Measurements from ENCODE around the gene TTK. TPM values are rescaled to one million over a fixed set of nuclear protein-coding genes. Genes with fewer than 3 reads are reported as not detected.
"Not testable (repeated sequence)": the region's sequence is repeated elsewhere in the genome, so short reads cannot be mapped to it uniquely, and the experiment has no call there.

Gene TTK
- total and polyA plus RNA-seq, 8 donors = 2.6 to 35.1 (median 15.9) TPM

DNA sequence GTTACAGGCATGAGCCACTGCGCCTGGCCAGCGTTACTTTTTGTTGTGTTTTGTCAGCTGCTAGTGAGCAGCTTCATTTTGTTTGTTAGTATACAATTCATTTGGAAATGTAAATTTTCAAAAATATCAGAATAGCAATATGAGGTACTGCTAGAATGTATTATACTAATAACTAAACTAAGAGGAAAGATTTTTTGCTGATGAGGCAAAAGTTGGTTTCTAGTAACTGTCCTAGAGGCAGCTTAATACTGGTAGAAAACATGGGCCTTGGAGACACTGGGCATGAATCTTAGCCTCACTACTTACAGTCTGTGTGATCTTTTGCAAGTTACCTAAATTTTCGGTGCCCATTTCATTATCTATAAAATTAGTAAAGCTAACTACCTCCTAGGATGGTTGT lies 24.1 kb downstream of the TTK start:
- Histone ChIP-seq H3K27me3 (no peaks in the 10 kb centered on the region), H3K4me3 (no peak overlapping the region), H3K27ac (no peak overlapping the region), H3K36me3 (no peaks in the 10 kb centered on the region), H3K9me3 (no peaks in the 10 kb centered on the region), H3K4me1 (no peaks in the 10 kb centered on the region)
- ATAC-seq (no peak), DNase-seq (no peak)
- TF ChIP-seq, protein P1, sequence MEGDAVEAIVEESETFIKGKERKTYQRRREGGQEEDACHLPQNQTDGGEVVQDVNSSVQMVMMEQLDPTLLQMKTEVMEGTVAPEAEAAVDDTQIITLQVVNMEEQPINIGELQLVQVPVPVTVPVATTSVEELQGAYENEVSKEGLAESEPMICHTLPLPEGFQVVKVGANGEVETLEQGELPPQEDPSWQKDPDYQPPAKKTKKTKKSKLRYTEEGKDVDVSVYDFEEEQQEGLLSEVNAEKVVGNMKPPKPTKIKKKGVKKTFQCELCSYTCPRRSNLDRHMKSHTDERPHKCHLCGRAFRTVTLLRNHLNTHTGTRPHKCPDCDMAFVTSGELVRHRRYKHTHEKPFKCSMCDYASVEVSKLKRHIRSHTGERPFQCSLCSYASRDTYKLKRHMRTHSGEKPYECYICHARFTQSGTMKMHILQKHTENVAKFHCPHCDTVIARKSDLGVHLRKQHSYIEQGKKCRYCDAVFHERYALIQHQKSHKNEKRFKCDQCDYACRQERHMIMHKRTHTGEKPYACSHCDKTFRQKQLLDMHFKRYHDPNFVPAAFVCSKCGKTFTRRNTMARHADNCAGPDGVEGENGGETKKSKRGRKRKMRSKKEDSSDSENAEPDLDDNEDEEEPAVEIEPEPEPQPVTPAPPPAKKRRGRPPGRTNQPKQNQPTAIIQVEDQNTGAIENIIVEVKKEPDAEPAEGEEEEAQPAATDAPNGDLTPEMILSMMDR (IDR thresholded peaks at IDR 0.05) = no peak
- intact Hi-C loops (cut with DNase I) = no loop called here

DNA sequence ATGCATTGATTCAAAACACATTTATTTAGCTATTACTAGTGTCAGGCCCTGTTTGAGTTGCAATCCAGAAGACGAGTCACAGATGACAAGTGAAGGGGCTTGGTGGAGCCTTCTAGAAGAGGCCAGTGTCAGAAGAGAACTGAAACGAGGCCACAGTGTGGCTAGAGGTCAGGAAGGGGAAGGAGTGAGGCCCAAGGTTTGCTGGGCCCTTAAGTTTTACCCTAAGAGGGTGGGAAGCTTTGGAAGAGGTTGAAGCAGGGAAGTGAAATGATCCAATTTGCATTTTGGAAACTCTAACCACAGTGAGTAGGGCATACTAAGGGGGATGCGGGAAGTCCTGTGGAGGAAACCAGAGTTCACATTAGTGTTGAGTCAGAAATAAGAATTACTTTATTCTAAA lies 25.0 kb downstream of the TTK start:
- no peak overlapping the region for H3K27ac ChIP-seq
- DNase-seq (no peak), ATAC-seq (no peak)
- intact Hi-C loops (cut with DNase I) = no loop called here
- TF ChIP-seq, protein P1 (IDR thresholded peaks at IDR 0.05) = no peak
- no peaks in the 10 kb centered on the region for H3K4me1 ChIP-seq
- no peaks in the 10 kb centered on the region for H3K9me3 ChIP-seq
- H3K36me3 ChIP-seq = no peaks in the 10 kb centered on the region
- no peak overlapping the region for H3K4me3 ChIP-seq
- no peaks in the 10 kb centered on the region for H3K27me3 ChIP-seq

DNA sequence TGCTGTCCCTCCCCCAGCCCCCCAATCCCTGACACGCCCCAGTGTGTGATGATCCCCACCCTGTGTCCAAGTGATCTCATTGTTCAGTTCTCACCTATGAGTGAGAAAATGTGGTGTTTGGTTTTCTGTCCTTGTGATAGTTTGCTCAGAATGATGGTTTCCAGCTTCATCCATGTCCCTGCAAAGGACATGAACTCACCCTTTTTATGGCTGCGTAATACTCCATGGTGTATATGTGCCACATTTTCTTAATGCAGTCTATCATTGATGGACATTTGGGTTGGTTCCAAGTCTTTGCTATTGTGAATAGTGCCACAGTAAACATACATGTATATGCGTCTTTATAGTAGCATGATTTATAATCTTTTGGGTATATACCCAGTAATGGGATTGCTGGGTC lies 43.8 kb downstream of the TTK start:
- intact Hi-C loops (cut with DNase I); DNase-seq; H3K36me3 ChIP-seq; H3K27me3 ChIP-seq; H3K27ac ChIP-seq; H3K9me3 ChIP-seq; H3K4me3 ChIP-seq; ATAC-seq; H3K4me1 ChIP-seq: not testable (repeated sequence)

DNA sequence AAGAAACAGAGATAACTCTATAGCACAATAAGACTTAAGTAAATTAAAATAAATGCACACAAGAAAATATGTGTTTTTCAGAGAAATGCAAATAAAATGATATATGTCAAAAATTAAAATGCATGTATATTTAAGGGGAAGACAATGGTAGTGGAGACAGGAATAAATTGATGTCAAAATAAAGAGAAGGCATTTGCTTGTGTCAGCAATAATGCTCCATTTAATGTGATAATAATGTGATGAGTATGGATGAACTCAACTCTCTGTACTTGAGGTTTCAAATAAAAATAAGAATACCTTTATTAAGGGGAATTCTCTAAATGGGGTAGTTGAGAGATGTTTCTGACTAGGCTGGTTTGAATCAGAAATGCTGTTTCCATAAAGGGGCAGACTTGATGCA lies 56.3 kb downstream of the TTK start:
- Histone ChIP-seq H3K9me3 (no peaks in the 10 kb centered on the region), H3K4me3 (no peak overlapping the region), H3K36me3 (no peaks in the 10 kb centered on the region), H3K4me1 (no peaks in the 10 kb centered on the region), H3K27me3 (no peaks in the 10 kb centered on the region), H3K27ac (no peak overlapping the region)
- TF ChIP-seq, protein P1 (IDR thresholded peaks at IDR 0.05) = no peak
- no peak for DNase-seq
- ATAC-seq = no peak
- intact Hi-C loops (cut with DNase I) = no loop called here

DNA sequence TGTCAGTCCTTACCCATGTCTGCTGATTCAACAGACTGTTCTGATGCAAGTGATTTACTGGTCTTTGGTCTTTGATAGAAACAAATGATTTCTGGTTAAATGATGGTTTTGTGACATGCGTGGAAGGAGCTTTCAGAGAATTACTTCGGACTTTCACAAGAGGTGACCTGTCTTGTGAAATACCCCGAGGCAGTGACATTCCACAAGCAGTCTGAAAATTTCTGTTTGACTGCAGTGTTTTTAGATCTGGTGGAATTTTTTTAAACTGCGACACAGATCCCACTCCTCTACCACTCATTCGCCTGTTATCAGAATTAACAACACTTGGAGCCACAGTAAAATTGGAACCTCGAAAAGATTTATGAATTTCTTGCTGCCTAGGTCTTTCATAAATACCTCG lies 63.7 kb downstream of the TTK start:
- intact Hi-C loops (cut with DNase I); H3K4me3 ChIP-seq; H3K4me1 ChIP-seq; H3K27me3 ChIP-seq; H3K36me3 ChIP-seq; H3K27ac ChIP-seq; ATAC-seq; DNase-seq; H3K9me3 ChIP-seq: not testable (repeated sequence)

DNA sequence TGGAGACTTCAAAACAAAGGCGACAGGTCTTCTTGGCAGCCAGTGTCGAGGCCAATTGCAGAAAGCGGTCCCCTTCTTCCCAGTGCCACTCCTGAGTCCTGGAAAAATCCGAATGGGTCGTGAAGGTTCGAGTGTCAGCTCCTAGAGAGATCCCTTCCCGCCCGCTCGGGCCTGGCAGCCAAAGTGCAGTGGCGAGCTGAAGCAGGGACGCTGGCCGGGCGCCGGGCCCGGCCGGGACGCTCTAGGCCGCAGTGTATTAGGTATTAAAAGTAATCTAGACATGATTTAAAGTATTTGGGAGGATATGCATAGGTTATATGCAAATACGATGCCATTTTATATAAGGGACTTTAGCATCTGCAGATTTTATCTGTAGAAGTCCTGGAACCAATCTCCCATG lies 66.0 kb downstream of the TTK start:
- ATAC-seq; H3K9me3 ChIP-seq; intact Hi-C loops (cut with DNase I); H3K36me3 ChIP-seq; H3K4me3 ChIP-seq; H3K4me1 ChIP-seq; H3K27me3 ChIP-seq; DNase-seq; H3K27ac ChIP-seq: not testable (repeated sequence)

DNA sequence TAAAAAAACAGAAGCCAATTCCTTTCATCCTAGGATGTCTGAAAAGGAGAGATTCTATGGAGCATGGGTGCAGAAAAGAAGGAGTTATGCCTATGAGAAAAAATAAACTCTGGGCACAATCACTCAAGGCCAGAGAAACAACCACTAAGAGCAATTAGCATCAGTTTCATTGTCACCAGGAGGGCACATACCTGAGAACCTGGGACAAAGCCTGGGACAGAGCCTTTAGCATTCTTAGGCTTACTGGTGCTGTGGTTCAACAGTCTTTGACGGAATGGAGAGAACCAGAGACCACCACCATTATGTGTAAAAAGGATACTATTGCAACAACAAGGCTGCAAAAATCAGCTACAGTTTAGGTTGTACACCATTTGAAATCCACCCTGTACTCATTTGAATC lies 72.6 kb downstream of the TTK start:
- Histone ChIP-seq H3K4me1 (no peaks in the 10 kb centered on the region), H3K27ac (no peak overlapping the region), H3K4me3 (no peak overlapping the region), H3K36me3 (no peaks in the 10 kb centered on the region), H3K9me3 (no peaks in the 10 kb centered on the region), H3K27me3 (no peaks in the 10 kb centered on the region)
- ATAC-seq = no peak
- intact Hi-C loops (cut with DNase I) = no loop called here
- DNase-seq = no peak
- TF ChIP-seq, protein P1 (IDR thresholded peaks at IDR 0.05) = no peak

Measured in left lung (tissue), 10 donors.